Measurements from ENCODE around the gene MXRA7.

The MXRA7 gene

DNA sequence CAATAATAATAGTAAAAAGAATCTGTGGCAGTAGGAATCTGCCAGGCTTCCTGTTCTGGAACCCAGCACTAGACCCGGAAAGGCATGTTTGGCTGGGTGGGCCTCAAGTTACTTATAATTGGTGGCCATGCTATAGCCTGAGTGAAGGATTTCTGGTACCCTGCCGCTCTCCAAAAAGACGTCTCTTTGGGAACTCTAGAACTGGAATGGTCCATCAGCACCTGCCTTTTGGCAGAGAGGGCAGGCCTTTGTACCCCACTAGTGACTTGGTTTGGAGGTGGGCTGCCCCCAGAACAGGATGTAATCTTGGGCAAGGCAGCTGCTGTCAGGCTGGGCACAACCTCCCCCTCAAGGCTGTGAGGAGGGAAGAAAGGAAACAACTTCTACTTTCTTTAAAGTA lies 37.9 kb downstream of the MXRA7 start:
- no peak for DNase-seq

DNA sequence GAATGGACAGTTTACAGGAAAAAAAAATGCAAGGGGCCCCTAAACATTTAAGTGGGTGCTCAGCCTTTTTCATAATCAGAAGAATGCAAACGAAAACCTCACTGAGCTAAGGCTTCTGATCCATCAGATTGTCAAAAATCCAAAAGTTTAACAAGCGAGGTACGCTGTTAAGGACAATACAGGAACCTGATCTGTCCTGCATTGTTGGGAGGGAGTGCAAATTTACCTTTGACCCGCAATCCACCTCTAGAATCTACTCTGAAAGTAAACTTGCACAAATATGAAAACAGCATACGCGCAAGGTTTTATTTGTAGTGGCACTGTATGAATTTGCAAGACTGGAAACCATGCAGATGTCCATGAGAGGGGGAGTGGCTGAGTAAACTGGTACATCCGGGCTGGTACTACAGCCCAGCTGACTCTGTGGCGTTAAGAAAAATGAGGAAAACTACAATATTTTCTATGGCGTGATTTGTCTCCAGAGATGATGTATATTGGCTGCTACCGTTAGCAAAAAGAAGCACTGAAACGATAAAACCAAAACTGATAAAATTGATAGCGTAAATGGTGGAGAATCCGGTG lies 38.4 kb downstream of the MXRA7 start:
- peak; percentile 45 for DNase-seq

DNA sequence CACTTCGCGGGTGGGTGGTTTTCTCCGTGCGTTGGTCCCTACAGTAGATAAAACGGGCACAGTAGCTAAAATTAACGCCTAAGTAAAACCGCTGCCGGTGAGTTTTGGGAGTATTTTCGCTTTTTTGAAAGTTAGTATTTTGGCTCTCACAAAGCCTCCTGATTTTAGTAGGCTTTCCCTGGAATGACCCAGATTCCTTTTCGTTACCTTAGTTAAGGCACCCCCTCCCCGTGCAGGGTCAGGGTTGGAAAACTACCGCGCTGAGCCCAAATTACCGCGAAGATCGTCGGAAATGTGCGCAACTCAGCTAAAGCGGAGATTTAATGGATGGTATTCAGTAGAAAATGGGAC lies 38.9 kb downstream of the MXRA7 start:
- no peak for DNase-seq

DNA sequence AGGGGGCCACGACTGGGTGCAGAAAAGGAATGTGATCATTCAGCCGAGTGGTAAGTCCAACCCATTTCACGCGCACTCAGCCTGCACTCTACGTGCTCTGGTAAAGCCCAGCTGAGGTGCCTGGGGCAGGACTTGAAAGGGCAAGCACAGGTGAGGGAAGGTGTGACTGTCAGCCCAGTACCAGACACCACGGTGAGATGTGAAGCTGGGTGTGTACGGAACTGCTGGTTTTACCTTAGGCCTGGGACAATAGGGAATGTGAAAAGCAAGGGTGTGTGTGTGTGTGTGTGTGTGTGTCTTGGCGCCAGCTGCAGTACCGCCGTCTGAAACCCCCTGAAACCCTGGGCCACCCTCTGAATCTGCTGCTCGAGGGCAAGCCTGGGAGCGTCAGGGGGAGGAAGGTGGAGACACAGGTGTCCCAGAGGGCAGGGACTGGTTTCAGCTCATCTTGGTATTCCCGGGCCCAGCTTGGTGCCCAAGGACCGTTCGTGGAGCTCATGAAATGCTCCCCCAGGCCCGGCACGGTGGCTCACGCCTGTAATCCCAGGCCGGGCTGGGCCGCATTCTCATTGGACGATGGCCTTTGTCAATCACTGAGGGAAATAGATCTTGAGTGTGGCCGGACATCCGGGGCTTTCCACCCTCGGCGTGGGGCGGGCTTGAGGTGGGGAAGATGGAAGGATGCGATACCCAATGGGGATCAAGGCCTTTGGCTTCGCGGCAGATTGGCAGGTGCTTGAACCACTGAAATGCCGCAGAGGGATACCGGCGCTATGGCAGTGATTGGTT lies 39.4 kb downstream of the MXRA7 start:
- peak; percentile 100 for DNase-seq

DNA sequence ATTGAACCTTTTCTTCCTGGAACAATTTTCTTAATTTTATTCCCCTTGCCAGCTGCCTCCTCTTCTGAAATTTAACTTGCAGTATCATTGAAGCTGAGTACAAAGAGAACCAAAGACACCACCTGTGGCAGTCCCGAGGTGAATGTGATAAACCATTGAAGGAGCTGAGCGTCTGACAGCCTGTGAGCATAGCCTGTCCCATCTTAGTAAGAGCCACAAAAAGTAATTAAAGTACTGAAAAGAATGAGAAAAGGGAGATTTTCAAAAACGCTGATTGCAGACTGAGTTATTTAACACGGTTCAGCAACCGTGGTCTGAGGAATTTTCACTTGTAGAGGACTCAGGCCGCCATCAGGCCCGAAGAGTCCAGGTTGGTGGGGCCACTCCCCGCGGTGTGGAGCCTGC lies 40.0 kb downstream of the MXRA7 start:
- DNase-seq: no peak

DNA sequence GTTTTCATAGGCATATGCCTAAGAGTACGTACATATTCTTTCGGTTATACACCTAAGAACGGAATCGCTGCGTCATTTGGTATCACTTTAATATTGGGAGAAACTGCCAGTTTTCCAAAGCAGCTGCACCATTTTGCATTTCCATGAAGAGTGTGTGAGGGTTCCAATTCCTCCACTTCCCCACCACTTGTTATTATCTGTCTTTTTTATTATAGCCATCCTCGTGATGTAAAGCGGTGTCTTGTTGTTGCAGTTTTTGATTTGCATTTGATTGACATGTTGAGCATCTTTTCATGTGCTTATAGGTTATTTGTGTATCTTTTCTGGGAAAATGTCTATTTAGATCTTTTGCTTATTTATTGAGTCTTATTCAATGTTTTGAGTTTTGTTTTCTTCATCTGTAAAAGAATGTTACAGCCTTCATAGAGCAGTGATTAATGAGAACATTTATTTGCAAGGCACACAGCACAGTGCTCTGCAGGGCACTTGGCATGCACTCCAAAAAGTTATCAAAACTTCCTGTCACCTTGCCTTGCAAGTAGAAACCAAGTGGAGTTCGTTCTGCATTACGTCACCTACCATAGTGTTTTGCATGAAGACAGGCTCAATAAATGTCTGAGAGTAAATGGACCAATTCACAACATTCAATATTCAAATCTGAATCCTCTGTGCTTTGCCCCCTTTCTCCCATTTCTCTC lies 40.6 kb downstream of the MXRA7 start:
- no peak for DNase-seq

DNA sequence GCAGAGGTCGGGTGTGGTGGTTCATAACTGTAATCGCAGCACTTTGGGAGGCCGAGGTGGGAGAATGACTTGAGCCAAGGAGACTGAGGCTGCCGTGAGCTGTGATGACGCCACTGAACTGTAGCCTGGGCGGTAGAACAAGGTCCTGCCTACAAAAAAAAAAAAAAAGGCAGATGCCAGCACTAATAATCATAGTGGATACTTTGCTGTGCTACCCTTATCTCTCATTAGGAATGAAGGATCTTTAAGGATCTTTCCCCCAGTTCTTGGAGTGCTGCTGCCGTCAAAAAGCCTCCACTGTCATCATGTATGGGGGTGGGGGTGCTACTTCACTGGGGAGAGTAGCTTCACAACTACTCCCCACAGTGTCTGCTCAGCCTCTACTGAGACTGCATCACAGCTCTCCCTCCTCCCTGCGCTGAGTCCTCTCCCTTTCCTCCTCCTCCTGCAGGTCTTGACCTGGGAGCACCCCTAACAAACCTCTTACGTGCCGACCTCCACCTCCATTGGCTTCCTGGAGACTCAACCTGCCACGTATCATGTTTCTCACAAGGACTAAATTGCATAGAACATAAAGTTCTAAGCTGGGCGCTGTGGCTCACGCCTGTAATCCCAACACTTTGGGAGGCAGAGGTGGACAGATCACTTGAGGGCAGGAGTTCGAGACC lies 42.8 kb downstream of the MXRA7 start:
- DNase-seq: no peak

DNA sequence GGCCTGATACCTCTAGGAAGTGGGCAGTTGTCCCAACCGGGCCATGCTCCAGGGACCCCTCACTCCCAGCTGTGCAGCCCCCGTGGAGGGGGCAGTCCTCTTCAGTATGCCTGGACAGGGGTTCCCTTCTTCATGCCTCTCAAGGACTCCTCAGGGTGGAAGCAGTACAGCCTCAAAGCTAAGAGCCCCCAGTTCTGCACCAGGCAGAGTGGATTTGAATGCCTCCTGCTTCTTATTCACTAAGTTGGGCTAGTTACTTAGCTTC lies 43.3 kb downstream of the MXRA7 start:
- DNase-seq: no peak

DNA sequence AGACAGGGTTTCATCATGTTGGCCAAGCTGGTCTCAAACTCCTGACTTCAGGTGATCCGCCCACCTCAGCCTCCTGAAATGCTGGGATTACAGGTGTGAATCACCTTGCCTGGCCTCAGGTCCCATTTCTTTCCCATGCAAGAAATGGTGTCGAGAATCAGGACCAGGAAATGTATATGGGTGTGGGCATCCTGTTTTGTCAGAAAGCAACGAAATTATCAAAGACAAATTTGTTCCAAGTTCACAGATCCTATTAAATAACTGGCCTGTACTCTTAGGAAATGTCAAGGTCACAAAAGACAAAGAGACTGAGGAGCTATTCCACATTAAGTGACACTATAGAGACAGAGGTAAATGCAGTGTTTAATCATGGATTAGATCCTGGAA lies 50.1 kb downstream of the MXRA7 start:
- no peak for DNase-seq

DNA sequence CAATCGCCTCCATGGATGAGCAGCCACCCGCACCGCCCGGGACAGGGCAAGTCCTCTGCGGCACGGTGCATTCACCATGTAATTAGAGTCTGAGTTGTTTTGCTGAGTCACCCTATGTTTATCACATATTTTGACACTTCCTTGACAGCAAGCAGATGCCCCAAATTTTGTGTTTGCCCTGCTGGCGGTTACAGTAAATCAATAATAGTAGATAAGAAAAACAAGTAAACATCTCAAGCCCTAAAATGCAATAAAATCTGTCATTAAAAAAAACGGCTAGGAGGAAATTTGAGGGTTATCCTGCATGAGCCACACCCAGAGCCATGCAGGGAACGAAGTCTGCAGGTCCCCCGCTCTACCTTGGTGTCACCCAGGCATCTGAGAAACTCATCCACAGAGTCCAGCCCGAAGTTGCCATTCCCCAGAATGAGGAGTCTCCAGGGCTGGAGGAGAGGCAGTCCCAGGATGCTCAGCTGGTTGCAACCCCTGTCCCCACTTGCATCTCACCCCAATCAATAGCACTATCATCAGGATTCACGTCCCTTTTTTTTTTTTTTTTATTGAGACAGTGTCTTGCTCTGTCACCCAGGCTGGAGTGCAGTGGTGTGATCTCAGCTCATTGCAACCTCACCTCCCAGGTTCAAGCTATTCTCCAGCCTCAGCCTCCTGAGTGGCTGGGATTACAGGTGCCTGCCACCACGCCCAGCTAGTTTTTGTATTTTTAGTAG lies 50.7 kb downstream of the MXRA7 start:
- DNase-seq: peak; percentile 72

DNA sequence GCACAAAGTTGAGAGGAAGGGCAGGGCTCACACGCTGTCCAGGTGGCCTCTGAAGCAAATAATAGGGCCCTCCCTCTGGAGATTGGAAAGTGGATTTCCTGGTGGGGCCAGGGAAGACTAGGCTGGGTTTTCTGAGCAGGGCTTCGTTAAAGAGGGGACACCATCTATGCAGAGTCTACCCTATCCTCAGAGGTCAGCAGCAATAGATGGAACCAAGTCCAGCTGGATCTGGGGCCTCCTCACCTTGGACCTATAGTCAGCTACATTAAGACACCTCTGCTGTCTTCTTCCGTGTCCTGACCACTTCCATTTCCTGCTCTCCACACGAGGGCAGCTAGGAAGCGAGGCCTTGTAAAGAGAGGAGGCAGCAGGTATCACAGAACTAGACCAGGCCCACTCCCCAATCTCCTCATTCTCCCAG lies 52.5 kb downstream of the MXRA7 start:
- DNase-seq: no peak

DNA sequence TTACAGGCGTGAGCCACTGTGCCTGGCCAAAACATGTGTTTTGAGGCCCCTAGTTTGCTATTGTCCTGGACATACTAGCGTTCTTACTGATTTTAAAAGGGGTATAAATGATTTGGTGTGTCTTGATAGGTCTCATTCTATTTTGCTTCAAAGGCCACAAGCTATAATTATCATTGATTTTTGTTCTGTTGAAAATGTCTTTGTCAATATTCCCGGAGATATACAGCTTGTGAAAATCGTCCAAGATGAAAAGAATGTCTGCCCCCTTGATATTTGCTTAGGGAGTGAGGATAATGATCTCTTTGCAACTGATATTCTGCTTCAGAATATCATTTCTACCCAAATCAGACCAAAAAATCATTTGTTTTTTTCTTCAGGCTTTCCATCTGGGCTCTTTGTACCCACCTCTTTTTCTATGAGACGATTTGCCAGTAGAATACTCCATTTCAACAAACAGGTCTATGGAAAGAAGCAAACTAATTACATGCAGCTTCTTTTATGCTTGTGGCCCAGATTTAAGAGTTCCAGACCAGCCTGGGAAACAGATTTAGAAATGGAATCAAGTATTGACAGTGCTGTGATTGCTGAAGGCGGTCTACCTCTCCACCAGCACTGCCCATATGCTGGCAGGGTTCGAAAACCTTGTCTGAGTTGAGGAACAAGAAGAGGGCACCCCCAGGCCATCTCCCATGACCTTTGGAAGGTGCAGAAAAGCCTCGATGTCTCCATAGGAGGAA lies 53.1 kb downstream of the MXRA7 start:
- DNase-seq: no peak

DNA sequence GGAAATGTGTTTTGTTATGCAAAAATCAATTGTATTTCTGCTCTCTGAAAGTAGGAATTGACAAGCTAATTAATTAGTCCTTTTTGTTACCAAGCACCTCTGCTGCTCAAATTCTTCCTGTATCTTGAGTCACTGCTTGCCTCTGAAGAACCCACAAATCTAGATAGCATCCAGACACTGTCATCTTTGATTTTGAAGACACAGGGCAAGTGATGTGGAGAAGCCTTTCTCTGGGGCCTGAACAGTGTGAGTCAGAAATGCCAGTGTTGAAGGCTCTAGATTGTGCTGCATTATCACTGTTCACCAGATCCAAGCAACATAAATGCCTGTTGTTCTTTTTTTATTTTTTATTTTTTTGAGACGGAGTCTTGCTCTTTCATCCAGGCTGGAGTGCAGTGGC lies 56.4 kb downstream of the MXRA7 start:
- DNase-seq: peak; percentile 61

DNA sequence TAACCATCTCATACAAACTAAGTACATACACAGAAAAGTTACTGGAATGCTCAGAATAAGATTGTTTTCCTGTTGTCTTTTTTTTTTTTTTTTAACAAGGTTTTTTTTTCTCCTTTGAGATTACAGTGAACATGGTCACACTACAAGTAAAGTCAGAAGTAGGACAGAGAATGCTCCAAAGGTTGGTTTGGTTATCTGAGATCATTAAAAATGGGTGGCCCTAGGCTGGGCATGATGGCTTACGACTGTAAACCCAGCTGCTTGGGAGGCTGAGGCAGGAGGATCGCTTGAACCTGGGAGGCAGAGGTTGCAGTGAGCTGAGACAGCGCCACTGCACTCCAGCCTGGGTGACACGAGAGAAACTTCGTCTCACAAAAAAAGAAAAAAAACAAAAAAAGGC lies 60.3 kb downstream of the MXRA7 start:
- DNase-seq: no peak

DNA sequence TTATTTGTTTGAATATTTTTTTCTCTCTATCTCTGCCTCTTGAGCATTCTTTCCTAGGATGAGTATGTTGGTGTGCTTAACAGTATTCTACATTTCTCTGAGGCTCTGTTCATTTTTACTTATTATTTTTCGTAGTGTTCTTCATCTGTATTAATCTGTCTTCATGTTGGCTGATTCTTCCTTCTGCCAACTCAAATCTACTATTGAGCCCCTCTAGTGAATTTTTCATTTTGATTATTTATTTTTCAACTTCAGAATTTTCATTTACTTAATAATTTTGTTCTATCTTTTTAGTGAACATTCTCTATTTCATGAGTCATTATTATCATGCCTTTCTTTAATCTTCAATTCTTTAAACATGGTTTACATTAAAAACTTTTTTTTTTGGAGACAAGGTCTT lies 64.1 kb downstream of the MXRA7 start:
- DNase-seq: no peak

DNA sequence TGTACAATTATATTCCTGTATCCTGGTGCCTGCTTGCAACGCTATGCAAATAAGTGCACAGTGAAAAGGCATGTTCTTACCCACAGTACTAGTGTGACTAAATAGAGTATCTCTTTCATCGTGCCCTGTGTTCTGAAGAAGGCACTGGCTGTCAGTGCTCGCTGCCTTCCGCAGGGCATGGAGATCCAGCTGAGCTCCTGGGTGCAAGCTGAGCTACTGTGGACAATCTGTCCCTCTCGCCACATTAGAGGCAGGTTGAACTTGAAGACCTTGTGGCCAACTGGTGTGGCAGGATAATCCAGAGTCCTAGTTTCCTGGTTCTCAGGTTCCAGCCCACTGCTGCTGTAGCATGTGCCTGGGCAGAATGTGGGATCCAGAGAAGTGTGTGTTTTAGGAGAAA lies 65.3 kb downstream of the MXRA7 start:
- no peak for DNase-seq

DNA sequence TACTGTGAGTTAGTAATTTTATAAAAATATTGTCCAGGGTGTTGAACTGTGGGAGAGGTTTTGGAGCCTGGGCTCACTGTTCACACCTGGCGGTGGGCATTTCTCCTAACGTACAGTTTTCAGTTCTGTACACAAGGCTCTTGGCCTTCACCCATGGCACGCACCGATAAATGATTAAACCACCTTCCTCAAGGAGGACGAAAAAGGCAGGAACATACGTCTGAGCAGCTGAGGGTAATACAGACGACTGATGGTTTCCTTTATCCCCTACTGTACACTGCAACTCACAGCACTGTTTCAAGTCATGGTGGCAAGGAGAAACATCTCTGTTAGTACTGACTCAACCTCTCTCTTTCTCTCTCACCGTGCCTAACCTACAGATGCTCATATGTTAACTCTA lies 65.8 kb downstream of the MXRA7 start:
- DNase-seq: no peak

DNA sequence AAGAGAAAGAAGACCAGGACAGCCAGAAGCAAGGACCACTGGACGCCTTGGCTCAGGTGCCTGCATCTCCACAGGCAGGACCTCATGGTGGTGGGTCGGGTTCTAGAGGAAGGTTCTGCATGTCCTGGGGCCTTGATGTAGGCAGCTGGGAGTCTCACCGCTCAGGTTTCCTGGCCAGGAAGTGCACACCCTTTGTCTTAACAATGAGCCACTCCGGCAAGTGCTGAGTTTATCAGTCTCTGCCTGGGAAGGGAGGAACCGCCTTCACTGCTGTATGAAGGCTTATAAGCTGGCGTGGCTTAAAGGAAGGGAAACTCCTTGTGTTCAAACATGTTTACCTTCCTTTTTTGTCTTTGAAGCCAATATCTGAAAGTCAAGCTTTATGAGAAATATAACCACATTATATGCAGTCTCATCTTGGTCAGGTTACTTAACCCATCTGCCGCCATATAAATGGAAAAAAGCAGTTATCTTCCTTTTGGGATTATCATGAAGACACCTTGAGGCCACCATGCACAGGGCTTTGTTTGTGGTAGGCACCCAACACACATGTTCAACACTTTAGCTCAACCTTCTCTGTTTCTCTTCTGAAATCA lies 67.1 kb downstream of the MXRA7 start, which contains the start of gene ST6GALNAC1:
Gene ST6GALNAC1 (minus strand): TSS at position 205 of the 596 bp plus-strand sequence. CDS start 119 bp downstream, at position 86.
- peak; percentile 90 for DNase-seq

DNA sequence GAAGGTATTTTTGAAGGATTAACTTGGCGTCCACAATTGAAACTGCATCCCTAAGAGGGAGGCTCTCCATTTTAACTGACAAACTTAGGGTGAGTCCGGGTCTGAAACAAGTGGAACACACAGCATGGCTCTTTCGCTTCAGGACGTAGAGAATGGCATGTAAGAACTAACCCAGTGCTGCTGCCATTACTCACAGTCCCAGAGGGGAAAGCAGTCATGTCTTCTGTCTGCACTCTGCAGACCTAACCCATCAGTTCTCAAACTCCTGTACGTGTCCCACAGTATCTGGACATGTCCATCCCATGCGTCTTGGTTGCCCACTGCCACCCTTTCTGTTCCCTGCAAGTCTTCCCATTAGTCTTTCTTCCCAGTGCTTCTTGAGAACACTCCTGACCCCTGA lies 67.8 kb downstream of the MXRA7 start:
- DNase-seq: peak; percentile 72

DNA sequence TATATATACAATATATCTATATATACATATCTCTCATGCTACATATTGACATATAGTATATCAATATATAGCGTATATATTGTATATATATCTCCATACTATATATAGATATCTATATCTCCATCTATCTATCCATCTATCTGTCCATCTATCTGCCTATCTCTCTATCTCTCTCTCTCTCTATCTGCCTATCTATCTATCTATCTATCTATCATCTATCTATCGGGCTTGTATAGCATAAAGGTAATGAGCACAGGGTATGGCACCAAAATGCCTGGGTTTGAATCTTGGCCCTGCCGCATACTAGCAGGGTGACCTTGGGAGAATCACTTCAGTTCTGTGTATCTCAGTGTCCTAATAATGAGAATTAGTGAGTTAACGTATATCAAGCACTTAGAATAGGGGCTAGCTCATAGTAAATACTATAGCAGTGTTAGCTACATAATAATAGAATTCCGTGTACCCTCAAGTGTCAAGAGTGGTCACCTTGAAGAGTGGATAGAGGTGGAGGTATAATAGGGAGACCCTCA lies 68.7 kb downstream of the MXRA7 start:
- no peak for DNase-seq

DNA sequence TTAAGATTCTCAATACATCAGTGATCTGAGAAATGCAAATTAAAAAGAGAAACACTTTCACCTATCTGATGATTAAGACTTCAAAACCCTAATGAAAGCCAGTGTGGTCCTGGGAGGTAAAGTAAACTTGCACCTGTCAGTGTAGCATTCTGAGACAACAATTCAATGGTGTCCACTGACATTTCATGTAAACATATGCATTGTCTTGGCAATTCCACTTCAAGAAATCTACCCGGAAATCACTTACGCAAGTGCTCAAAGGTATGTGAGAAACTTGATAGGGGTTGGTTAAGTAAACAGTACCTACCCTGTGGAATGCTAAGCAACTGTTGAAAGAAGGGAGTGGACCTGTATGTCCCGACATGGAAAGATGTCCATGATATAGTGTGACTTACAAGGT lies 69.3 kb downstream of the MXRA7 start:
- DNase-seq: peak; percentile 79

All from OCI-M1 (cell line).